ENCODE results near the gene AQP12B.

Gene AQP12B

DNA sequence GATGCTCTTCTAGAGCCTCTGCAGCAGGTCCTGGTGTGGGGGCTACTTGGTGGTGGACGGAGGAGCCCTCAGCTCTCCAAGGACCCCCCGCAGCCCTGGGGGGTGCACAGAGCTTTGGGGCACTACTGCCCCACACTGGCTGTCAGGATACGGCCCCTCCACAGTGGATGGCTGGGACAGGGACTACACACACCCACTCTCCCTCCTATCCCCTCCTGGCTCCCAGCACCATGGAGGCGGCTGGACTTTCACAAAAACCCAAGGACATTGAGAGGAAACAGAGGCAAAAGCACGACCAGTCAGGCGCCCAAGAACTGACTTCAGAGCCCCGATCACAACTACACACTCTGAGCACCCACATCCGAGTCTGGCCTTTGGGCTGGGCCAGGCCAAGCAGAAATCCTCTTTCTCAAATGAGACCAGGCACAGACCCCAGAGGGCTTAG lies 44.8 kb downstream of the AQP12B start:
- 70% methylated on average over 8 of the region's 8 CpGs for WGBS
- Histone ChIP-seq H3K27me3 (ENCODE audit: control insufficient read depth in 1 of 2, insufficient read depth in 1 of 2, low read length in 2 of 2) (peaks cover 0 to 37% of the 10 kb centered on the region in 2 experiments), H3K4me1 (ENCODE audit: control insufficient read depth, insufficient read depth, low read depth, low read length) (peaks cover 2% of the 10 kb centered on the region), H3K4ac (ENCODE audit: low read depth in 1 of 2, low read length in 2 of 2) (no peak overlapping the region), H2BK15ac (ENCODE audit: low read depth, poor library complexity, severe bottlenecking) (no peak overlapping the region), H3K23ac (ENCODE audit: low read length in 2 of 2) (no peak overlapping the region), H3K79me1 (replicated peaks; ENCODE audit: low read length, poor library complexity, severe bottlenecking) (no peaks in the 10 kb centered on the region), H3K18ac (ENCODE audit: low read depth in 1 of 2, low read length in 2 of 2) (no peak overlapping the region), H2BK12ac (ENCODE audit: low read length in 2 of 2) (no peak overlapping the region), H3K27ac (ENCODE audit: low read length, poor library complexity, severe bottlenecking) (no peak overlapping the region), H3K14ac (ENCODE audit: low read length in 2 of 2) (no peak overlapping the region), H3K9me3 (ENCODE audit: control insufficient read depth, low read length) (peaks cover 12% of the 10 kb centered on the region), H3K4me2 (ENCODE audit: low read length, poor library complexity, severe bottlenecking) (no peak overlapping the region), H3K4me3 (ENCODE audit: insufficient read depth in 1 of 2, low read depth in 1 of 2, low read length in 2 of 2) (no peak overlapping the region), H4K91ac (ENCODE audit: low read length) (no peak overlapping the region), H4K8ac (ENCODE audit: low read length) (no peak overlapping the region), H3K36me3 (ENCODE audit: control insufficient read depth in 1 of 2, insufficient read depth in 2 of 2, low read depth in 1 of 2, low read length in 2 of 2) (no peaks in the 10 kb centered on the region), H2BK120ac (ENCODE audit: low read depth, low read length) (no peak overlapping the region), H2AK5ac (ENCODE audit: low read length, severe bottlenecking) (no peak overlapping the region), H2BK5ac (ENCODE audit: low read depth, low read length, poor library complexity, severe bottlenecking) (no peak overlapping the region), H3K9ac (ENCODE audit: low read length) (no peak overlapping the region), H2AFZ (ENCODE audit: low read depth, low read length) (no peak overlapping the region)
- DNase-seq = no peak

DNA sequence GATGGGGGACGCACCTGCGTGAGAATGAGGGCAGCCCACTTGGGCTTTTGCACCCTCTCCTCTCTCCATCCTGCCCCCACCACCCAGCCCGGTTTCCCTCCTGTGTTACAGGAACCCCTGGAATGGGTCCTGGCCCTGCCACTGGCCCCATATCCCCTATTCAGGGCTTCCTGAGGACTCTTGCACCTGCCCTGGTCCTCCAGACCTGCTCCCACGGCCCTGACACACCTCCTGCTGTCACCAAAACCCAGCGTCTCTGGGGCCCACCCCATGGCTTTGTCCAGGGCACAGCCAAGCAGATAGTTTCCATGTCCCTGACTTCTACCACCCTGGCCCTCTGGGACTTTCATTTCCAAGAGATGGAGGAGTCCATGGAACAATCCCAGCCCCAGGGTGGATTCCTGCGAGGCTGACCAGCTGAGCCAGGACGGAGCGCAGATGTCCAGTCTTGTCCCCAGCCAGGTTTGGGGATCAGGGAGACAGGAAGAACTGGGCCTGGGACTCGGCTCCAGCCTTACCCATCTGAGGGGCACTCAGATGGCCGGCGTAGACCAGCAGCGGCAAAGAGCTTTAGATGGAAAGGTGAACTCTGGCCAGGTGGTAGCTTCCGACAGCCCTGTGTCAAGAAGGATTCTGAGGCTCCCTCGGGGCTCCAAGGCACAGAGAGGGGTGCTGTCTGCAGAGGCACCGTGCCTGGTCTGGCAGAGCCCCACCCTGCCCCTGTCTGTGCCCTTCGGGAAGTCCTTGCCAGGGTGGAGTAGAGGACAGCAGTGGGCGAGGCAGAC lies 45.4 kb downstream of the AQP12B start:
- Histone ChIP-seq H2AK5ac (ENCODE audit: low read length, severe bottlenecking) (no peak overlapping the region), H3K27me3 (ENCODE audit: control insufficient read depth in 1 of 2, insufficient read depth in 1 of 2, low read length in 2 of 2) (peaks cover 0 to 32% of the 10 kb centered on the region in 2 experiments), H3K9me3 (ENCODE audit: control insufficient read depth, low read length) (peaks cover 14% of the 10 kb centered on the region), H3K4me2 (ENCODE audit: low read length, poor library complexity, severe bottlenecking) (no peak overlapping the region), H2AFZ (ENCODE audit: low read depth, low read length) (no peak overlapping the region), H3K36me3 (ENCODE audit: control insufficient read depth in 1 of 2, insufficient read depth in 2 of 2, low read depth in 1 of 2, low read length in 2 of 2) (peaks cover 0 to 2% of the 10 kb centered on the region in 2 experiments), H3K27ac (ENCODE audit: low read length, poor library complexity, severe bottlenecking) (no peak overlapping the region), H3K14ac (ENCODE audit: low read length in 2 of 2) (no peak overlapping the region), H3K79me1 (replicated peaks; ENCODE audit: low read length, poor library complexity, severe bottlenecking) (no peaks in the 10 kb centered on the region), H2BK5ac (ENCODE audit: low read depth, low read length, poor library complexity, severe bottlenecking) (no peak overlapping the region), H3K18ac (ENCODE audit: low read depth in 1 of 2, low read length in 2 of 2) (no peak overlapping the region), H3K4me3 (ENCODE audit: insufficient read depth in 1 of 2, low read depth in 1 of 2, low read length in 2 of 2) (no peak overlapping the region), H3K4me1 (ENCODE audit: control insufficient read depth, insufficient read depth, low read depth, low read length) (peaks cover 2% of the 10 kb centered on the region), H4K91ac (ENCODE audit: low read length) (no peak overlapping the region), H2BK120ac (ENCODE audit: low read depth, low read length) (no peak overlapping the region), H3K23ac (ENCODE audit: low read length in 2 of 2) (no peak overlapping the region), H2BK12ac (ENCODE audit: low read length in 2 of 2) (no peak overlapping the region), H4K8ac (ENCODE audit: low read length) (no peak overlapping the region), H2BK15ac (ENCODE audit: low read depth, poor library complexity, severe bottlenecking) (no peak overlapping the region), H3K4ac (ENCODE audit: low read depth in 1 of 2, low read length in 2 of 2) (no peak overlapping the region), H3K9ac (ENCODE audit: low read length) (no peak overlapping the region)
- no peak for DNase-seq
- 79% methylated on average over 17 of the region's 17 CpGs for WGBS

DNA sequence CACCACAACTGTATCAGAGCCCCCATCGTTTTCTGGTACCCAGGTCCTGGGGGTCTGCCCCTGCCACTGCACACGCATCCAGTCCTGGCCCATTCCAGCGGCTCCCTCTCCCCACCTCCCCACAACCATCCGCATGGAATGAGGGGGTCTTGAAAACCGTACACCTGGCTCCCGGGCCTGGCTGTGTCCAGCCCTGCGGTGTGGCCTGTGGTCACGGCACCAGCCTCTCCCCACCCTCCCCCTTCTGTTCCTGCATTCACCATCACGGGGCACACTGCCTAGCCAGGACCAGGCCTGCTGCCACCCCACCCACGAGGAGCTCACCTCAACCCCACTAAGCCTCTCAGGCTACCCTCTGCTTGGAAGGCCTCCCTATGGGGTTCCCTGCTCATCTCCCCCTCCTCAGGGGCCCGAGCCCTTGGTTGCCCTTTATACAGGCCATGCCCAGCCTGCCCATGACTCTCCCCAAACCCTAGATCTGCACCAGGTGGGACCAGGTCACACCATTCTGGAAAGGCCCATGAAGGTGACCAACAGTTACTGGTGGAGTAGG lies 46.0 kb downstream of the AQP12B start:
- no peak overlapping the region for H2BK12ac ChIP-seq (ENCODE audit: low read length in 2 of 2)
- H3K27me3 ChIP-seq (ENCODE audit: control insufficient read depth in 1 of 2, insufficient read depth in 1 of 2, low read length in 2 of 2) = peaks cover 0 to 32% of the 10 kb centered on the region in 2 experiments
- no peak overlapping the region for H3K4me2 ChIP-seq (ENCODE audit: low read length, poor library complexity, severe bottlenecking)
- H3K79me1 ChIP-seq (replicated peaks; ENCODE audit: low read length, poor library complexity, severe bottlenecking) = no peaks in the 10 kb centered on the region
- peaks cover 0 to 3% of the 10 kb centered on the region in 2 experiments for H3K36me3 ChIP-seq (ENCODE audit: control insufficient read depth in 1 of 2, insufficient read depth in 2 of 2, low read depth in 1 of 2, low read length in 2 of 2)
- no peak overlapping the region for H3K18ac ChIP-seq (ENCODE audit: low read depth in 1 of 2, low read length in 2 of 2)
- no peak overlapping the region for H3K14ac ChIP-seq (ENCODE audit: low read length in 2 of 2)
- peaks cover 17% of the 10 kb centered on the region for H3K9me3 ChIP-seq (ENCODE audit: control insufficient read depth, low read length)
- no peak overlapping the region for H2BK5ac ChIP-seq (ENCODE audit: low read depth, low read length, poor library complexity, severe bottlenecking)
- no peak overlapping the region for H4K8ac ChIP-seq (ENCODE audit: low read length)
- no peak for DNase-seq
- H2BK120ac ChIP-seq (ENCODE audit: low read depth, low read length) = no peak overlapping the region
- no peak overlapping the region for H2AK5ac ChIP-seq (ENCODE audit: low read length, severe bottlenecking)
- H3K23ac ChIP-seq (ENCODE audit: low read length in 2 of 2) = no peak overlapping the region
- H3K27ac ChIP-seq (ENCODE audit: low read length, poor library complexity, severe bottlenecking) = no peak overlapping the region
- 69% methylated on average over 11 of the region's 11 CpGs for WGBS
- H2AFZ ChIP-seq (ENCODE audit: low read depth, low read length) = no peak overlapping the region
- H3K4ac ChIP-seq (ENCODE audit: low read depth in 1 of 2, low read length in 2 of 2) = no peak overlapping the region
- no peak overlapping the region for H4K91ac ChIP-seq (ENCODE audit: low read length)
- peaks cover 2% of the 10 kb centered on the region for H3K4me1 ChIP-seq (ENCODE audit: control insufficient read depth, insufficient read depth, low read depth, low read length)
- H3K9ac ChIP-seq (ENCODE audit: low read length) = no peak overlapping the region
- H3K4me3 ChIP-seq (ENCODE audit: insufficient read depth in 1 of 2, low read depth in 1 of 2, low read length in 2 of 2) = no peak overlapping the region
- no peak overlapping the region for H2BK15ac ChIP-seq (ENCODE audit: low read depth, poor library complexity, severe bottlenecking)

DNA sequence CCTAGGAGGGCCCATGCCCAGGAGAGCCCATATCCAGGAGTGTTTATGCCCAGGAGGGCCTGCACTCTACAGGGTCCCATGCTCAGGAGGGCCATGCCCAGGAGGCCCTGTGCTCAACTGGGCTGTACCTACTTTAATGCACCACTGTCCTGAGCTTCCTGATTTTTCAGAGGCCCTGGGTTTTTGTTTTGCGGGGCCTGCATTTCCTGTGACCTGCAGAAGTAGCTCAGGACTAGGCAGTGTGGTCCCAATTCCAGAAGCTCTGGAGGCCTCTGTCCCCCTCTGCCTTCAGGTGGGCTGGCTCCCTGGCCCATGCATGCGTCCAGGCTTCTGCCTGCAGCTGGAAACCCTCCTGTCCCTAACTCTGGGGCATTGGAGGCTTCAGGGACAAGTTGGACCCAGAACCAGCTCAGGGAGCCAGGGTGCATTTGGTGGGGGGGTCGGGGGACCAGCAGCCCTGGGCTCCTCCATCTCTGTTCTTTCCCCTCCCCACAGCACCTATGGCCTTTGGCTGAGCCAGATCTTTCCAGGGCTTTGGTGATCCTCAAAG lies 46.6 kb downstream of the AQP12B start:
- DNase-seq = no peak
- Histone ChIP-seq H3K9ac (ENCODE audit: low read length) (no peak overlapping the region), H3K14ac (ENCODE audit: low read length in 2 of 2) (no peak overlapping the region), H2BK15ac (ENCODE audit: low read depth, poor library complexity, severe bottlenecking) (no peak overlapping the region), H2BK5ac (ENCODE audit: low read depth, low read length, poor library complexity, severe bottlenecking) (no peak overlapping the region), H2AFZ (ENCODE audit: low read depth, low read length) (no peak overlapping the region), H4K8ac (ENCODE audit: low read length) (no peak overlapping the region), H3K79me1 (replicated peaks; ENCODE audit: low read length, poor library complexity, severe bottlenecking) (no peaks in the 10 kb centered on the region), H3K9me3 (ENCODE audit: control insufficient read depth, low read length) (peaks cover 17% of the 10 kb centered on the region), H2BK12ac (ENCODE audit: low read length in 2 of 2) (no peak overlapping the region), H3K4me3 (ENCODE audit: insufficient read depth in 1 of 2, low read depth in 1 of 2, low read length in 2 of 2) (no peak overlapping the region), H3K18ac (ENCODE audit: low read depth in 1 of 2, low read length in 2 of 2) (no peak overlapping the region), H3K4me1 (ENCODE audit: control insufficient read depth, insufficient read depth, low read depth, low read length) (peaks cover 2% of the 10 kb centered on the region), H2BK120ac (ENCODE audit: low read depth, low read length) (no peak overlapping the region), H3K4me2 (ENCODE audit: low read length, poor library complexity, severe bottlenecking) (no peak overlapping the region), H3K27me3 (ENCODE audit: control insufficient read depth in 1 of 2, insufficient read depth in 1 of 2, low read length in 2 of 2) (peaks cover 0 to 32% of the 10 kb centered on the region in 2 experiments), H3K4ac (ENCODE audit: low read depth in 1 of 2, low read length in 2 of 2) (no peak overlapping the region), H3K27ac (ENCODE audit: low read length, poor library complexity, severe bottlenecking) (no peak overlapping the region), H3K36me3 (ENCODE audit: control insufficient read depth in 1 of 2, insufficient read depth in 2 of 2, low read depth in 1 of 2, low read length in 2 of 2) (peaks cover 0 to 3% of the 10 kb centered on the region in 2 experiments), H4K91ac (ENCODE audit: low read length) (no peak overlapping the region), H3K23ac (ENCODE audit: low read length in 2 of 2) (no peak overlapping the region), H2AK5ac (ENCODE audit: low read length, severe bottlenecking) (no peak overlapping the region)
- WGBS = 70% methylated on average over 3 of the region's 3 CpGs

Data from mesenchymal stem cell (in vitro differentiated cells and primary cell).